A549 (cell line): ENCODE measurements around the gene CHD6. TPM values are rescaled to one million over a fixed set of nuclear protein-coding genes. Genes with fewer than 3 reads are reported as not detected.

Source experiments
- ATAC-seq, 2 experiments: fragments of 200-7000 bp in 1 of 2; fragments of >200 bp in 1 of 2; cut with Nextera tagmentation in 1 of 2; cut with Tn5 transposase in 1 of 2; 3 replicates each; pipeline versions ENCODE4 v1.8.0 to v1.9.1; 2018 to 2020; ENCODE audit warnings: mild to moderate bottlenecking in 1 of 2, moderate library complexity in 1 of 2
- CTCF ChIA-PET: fragments of 300-600 bp; sonication (Branson Sonifier 250); formaldehyde crosslinking; extraction: SDS; loops from one replicate; lab custom pipeline; 2021; ENCODE audit warnings: antibody characterized with exemption, inconsistent platforms; lab: Yijun Ruan, JAX
- POLR2A ChIA-PET: fragments of 350-600 bp; formaldehyde crosslinking; extraction: SDS; loops from one replicate; lab custom pipeline; 2021; ENCODE audit warnings: antibody characterized with exemption, inconsistent platforms; lab: Yijun Ruan, JAX
- DNase-seq, 2 experiments: peaks; one replicate each; pipeline versions ENCODE4 v3.0.0 to v3.0.0-alpha.2; 2011 to 2016; ENCODE audit warnings: low read depth in 1 of 2, low spot score in 1 of 2
- FAIRE-seq: peaks from 2 replicates; lab custom pipeline; 2011; peaks lifted over from hg19 to GRCh38; lab: Jason Lieb, UNC
- H3K27ac ChIP-seq, 2 experiments: fragments of >200 bp; sonication (Bioruptor Twin); formaldehyde crosslinking; 3 replicates each; pipeline ENCODE4 v1.5.1; 2016 to 2017
- H3K4me1 ChIP-seq: fragments of >200 bp; sonication (Bioruptor Twin); formaldehyde crosslinking; 3 replicates; pipeline ENCODE4 v1.6.1; 2016
- H3K4me2 ChIP-seq: fragments of >200 bp; sonication (Bioruptor Twin); formaldehyde crosslinking; 3 replicates; pipeline ENCODE4 v1.6.1; 2016
- H3K4me3 ChIP-seq: fragments of >200 bp; sonication (Bioruptor Twin); formaldehyde crosslinking; 3 replicates; pipeline ENCODE4 v1.5.1; 2016
- H3K9me3 ChIP-seq: fragments of >200 bp; sonication (Bioruptor Twin); formaldehyde crosslinking; 3 replicates; pipeline ENCODE4 v1.6.1; 2016
- CBX8 ChIP-seq: fragments of 200-600 bp; sonication (generic); IDR thresholded peaks from 2 replicates; pipeline ENCODE4 v1.6.1; 2016
- CEBPB ChIP-seq, 2 experiments: fragments of >200 bp in 1 of 2; sonication (Bioruptor Twin) in 1 of 2; formaldehyde crosslinking in 1 of 2; IDR thresholded peaks; 2 replicates each; pipeline ENCODE4 v1.6.1; 2012 to 2016
- EHF ChIP-seq: fragments of 250-450 bp; sonication (Bioruptor Pico); IDR thresholded peaks from 2 replicates; pipeline ENCODE4 v1.5.0; 2020; ENCODE audit warnings: mild to moderate bottlenecking
- GATA3 ChIP-seq: IDR thresholded peaks from 2 replicates; pipeline ENCODE4 v1.6.1; 2012; ENCODE audit warnings: borderline replicate concordance
- HDAC2 ChIP-seq: fragments of 200-600 bp; sonication (generic); IDR thresholded peaks from 2 replicates; pipeline ENCODE4 v1.6.1; 2016
- HOXA7 ChIP-seq: fragments of 250-450 bp; sonication (Bioruptor Pico); IDR thresholded peaks from 2 replicates; pipeline ENCODE4 v1.5.0; 2020; ENCODE audit warnings: mild to moderate bottlenecking, moderate library complexity
- HOXB5 ChIP-seq: fragments of 250-450 bp; sonication (Bioruptor Pico); IDR thresholded peaks from 2 replicates; pipeline ENCODE4 v1.5.0; 2020; ENCODE audit warnings: mild to moderate bottlenecking, moderate library complexity
- JUNB ChIP-seq: fragments of >200 bp; sonication (Bioruptor Twin); formaldehyde crosslinking; IDR thresholded peaks from 2 replicates; pipeline ENCODE4 v1.6.1; 2016
- MAZ ChIP-seq: fragments of 150-350 bp; IDR thresholded peaks from 2 replicates; pipeline ENCODE4 v1.6.1; 2014; ENCODE audit warnings: antibody characterized with exemption, low read depth, low read length, borderline replicate concordance
- NFE2L2 ChIP-seq: fragments of 150-350 bp; conservative IDR thresholded peaks from 2 replicates; pipeline ENCODE4 v1.6.1; 2014; ENCODE audit warnings: low read length
- NPAS2 ChIP-seq: fragments of 250-450 bp; sonication (Bioruptor Pico); IDR thresholded peaks from 2 replicates; pipeline ENCODE4 v1.8.0; 2022; ENCODE audit warnings: mild to moderate bottlenecking, moderate library complexity, borderline replicate concordance
- NR3C1 ChIP-seq: fragments of >200 bp; sonication (Bioruptor Twin); formaldehyde crosslinking; IDR thresholded peaks from 3 replicates; pipeline ENCODE4 v1.6.1; 2017
- RAD21 ChIP-seq, 2 experiments: fragments of >200 bp in 1 of 2; sonication (Bioruptor Twin) in 1 of 2; formaldehyde crosslinking in 1 of 2; IDR thresholded peaks in 1 of 2; conservative IDR thresholded peaks in 1 of 2; 2 replicates in 1 of 2; 3 replicates in 1 of 2; pipeline ENCODE4 v1.6.1; 2012 to 2018; ENCODE audit warnings: inconsistent platforms in 1 of 2
- RCOR1 ChIP-seq: fragments of 150-350 bp; IDR thresholded peaks from 2 replicates; pipeline ENCODE4 v1.6.1; 2014; ENCODE audit warnings: antibody characterized with exemption, low read length, low read depth
- RFX5 ChIP-seq: fragments of 450-650 bp; IDR thresholded peaks from 2 replicates; pipeline ENCODE4 v1.7.1; 2014; ENCODE audit warnings: antibody characterized with exemption, mild to moderate bottlenecking, moderate library complexity
- WGBS: methylation state at CpG from one replicate; pipeline ENCODE4 v1.1.6; 2017; ENCODE audit errors: missing lambda C conversion rate; 5-methylcytosine and 5-hydroxymethylcytosine counted together
- polyA plus RNA-seq, 4 experiments: library from polyadenylated mRNA; depleted of rRNA in 3 of 4; stranded (reverse); fragments of >200 nt; fragmentation: RNase III in 1 of 4; extraction: RNeasy Plus Mini Kit Qiagen cat#74134 plus additional on column Dnase treatment in 1 of 4; gene quantifications; 2 replicates in 3 of 4; 3 replicates in 1 of 4; pipeline ENCODE4 v1.2.3, GENCODE V29; 2011 to 2017
- TF ChIP-seq, protein P1 (sequence below): fragments of 450-650 bp; IDR thresholded peaks from 2 replicates; pipeline ENCODE4 v1.6.1; 2014; ENCODE audit warnings: antibody characterized with exemption
- TF ChIP-seq, protein P2 (sequence below): fragments of 250-450 bp; sonication (Bioruptor Pico); IDR thresholded peaks from 2 replicates; pipeline ENCODE4 v1.5.0; 2021; ENCODE audit warnings: mild to moderate bottlenecking, moderate library complexity, borderline replicate concordance
- TF ChIP-seq, protein P3 (sequence below): fragments of >200 bp; sonication (Bioruptor Twin); formaldehyde crosslinking; IDR thresholded peaks from 3 replicates; pipeline ENCODE4 v1.5.1; 2016
- TF ChIP-seq, protein P4 (sequence below): fragments of >200 bp; sonication (Bioruptor Twin); formaldehyde crosslinking; IDR thresholded peaks from 3 replicates; pipeline ENCODE4 v1.6.1; 2016

CHD6 gene
- polyA plus RNA-seq, 2 of the 4 experiments (the other 2 are of a cell fraction): 8.2 to 22.6 TPM

DNA sequence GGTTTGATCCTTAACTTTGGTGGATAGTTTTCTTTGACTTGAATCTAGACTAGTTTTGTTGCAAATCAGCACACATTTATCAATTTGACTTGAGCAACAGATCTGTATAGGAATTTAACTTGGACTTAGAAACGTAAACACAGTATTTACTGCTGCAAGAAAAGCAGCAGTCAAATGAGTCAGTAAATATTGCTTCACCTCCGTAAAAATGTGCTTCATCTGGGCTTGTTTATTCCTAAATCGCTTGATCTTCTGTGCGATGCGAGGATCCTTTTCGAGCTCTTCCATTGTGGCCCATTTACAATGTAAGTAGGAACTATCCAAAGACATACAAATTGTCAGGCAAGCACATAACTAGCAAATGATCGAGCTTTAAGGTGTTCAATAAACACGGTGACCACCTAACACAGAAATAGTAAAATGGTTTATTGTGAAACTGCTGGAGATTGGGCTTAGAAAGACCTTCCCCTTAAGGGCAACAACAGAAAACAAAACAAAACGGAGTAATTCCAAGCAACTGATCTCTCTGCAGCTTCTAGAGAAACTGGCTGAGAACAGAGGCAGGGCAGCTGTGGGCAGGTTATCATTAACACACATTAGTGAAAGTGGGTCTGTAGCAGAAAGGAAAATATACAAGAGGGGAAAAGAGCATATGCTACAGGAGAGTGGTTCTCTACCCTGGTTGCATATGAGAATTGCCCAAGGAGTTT is 120.8 kb downstream of the CHD6 start:
- CTCF ChIA-PET: interaction anchor here (0.8 kb wide), 1 partner anchor 55 kb away, joined by 3 read pairs; no protein-coding TSS in a partner anchor
- Histone ChIP-seq H3K27ac (no peak overlapping the region), H3K4me2 (no peak overlapping the region), H3K4me3 (no peak overlapping the region), H3K9me3 (no peaks in the 10 kb centered on the region), H3K4me1 (no peaks in the 10 kb centered on the region)
- DNase-seq (no peak), ATAC-seq (no peak), FAIRE-seq (no peak)
- POLR2A ChIA-PET: no interaction called here
- TF ChIP-seq, protein P1, sequence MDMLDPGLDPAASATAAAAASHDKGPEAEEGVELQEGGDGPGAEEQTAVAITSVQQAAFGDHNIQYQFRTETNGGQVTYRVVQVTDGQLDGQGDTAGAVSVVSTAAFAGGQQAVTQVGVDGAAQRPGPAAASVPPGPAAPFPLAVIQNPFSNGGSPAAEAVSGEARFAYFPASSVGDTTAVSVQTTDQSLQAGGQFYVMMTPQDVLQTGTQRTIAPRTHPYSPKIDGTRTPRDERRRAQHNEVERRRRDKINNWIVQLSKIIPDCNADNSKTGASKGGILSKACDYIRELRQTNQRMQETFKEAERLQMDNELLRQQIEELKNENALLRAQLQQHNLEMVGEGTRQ: no peak
- 87% methylated on average over 9 of the region's 9 CpGs for WGBS

DNA sequence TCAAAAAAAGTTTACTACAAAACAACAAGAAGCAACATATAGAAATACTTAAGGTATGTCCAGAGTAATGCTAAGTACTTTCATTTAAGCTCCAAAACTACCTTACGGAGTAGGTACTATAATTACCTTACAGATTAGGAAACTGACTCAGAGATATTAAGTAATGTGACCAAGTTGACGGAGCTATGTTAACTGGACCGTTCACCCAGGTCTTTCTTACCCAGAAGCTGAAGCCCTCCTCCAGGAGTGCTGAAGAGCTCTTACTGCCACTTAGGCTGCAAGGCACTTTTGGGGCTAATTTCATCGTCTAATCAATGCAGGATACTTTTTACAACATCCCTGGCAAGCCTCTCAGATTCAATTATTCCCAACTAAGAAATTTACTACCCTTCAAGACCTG is 123.7 kb downstream of the CHD6 start:
- CTCF ChIA-PET: interaction anchor here (0.6 kb wide), 1 partner anchor 77 kb away, joined by 3 read pairs; no protein-coding TSS in a partner anchor
- ATAC-seq (no peak), FAIRE-seq (no peak), DNase-seq (no peak)
- no peak for TF ChIP-seq HOXB5 (CRISPR knock-in tag)
- no peak for TF ChIP-seq CBX8
- no peak for TF ChIP-seq NFE2L2
- no peak for TF ChIP-seq JUNB
- no peak for TF ChIP-seq GATA3
- no peak for TF ChIP-seq RFX5
- TF ChIP-seq MAZ: no peak
- no peak for TF ChIP-seq NPAS2 (CRISPR knock-in tag)
- TF ChIP-seq RCOR1: no peak
- POLR2A ChIA-PET: no interaction called here
- Histone ChIP-seq H3K9me3 (no peaks in the 10 kb centered on the region), H3K27ac (no peak overlapping the region), H3K4me1 (no peaks in the 10 kb centered on the region), H3K4me3 (no peak overlapping the region), H3K4me2 (no peak overlapping the region)
- 89% methylated on average over 4 of the region's 4 CpGs for whole genome bisulfite sequencing

DNA sequence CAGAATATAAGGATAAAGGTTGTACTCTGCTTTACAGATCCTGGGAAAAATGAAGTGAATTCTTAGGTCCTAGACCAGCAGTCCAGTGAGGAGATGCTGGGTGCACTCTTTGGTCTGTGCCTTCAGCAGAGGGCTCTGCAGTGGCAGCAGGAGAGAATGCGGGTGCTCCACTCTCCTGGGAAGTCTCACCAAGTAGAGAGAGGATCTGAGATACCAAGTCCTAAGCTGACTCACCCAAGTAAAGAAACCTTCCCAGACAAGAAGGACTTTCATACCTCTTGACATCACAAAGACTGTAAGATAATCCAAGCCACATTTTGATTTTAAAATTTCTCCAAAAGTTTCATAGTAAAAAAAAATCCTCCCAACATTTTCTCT is 134.6 kb downstream of the CHD6 start:
- ChIA-PET CTCF (interaction anchor here (1.4 kb wide), 1 partner anchor 38 kb away, joined by 4 read pairs; no protein-coding TSS in a partner anchor), POLR2A (no interaction called here)
- H3K27ac ChIP-seq: peak overlapping the region in 1 of 2 experiments; percentile 72; a peak in 4 of 6 replicates
- TF ChIP-seq HOXA7 (CRISPR knock-in tag) (no peak), NR3C1 (no peak), CEBPB (IDR thresholded peaks at IDR 0.05) (no peak), HDAC2 (no peak), EHF (no peak), RAD21 (conservative IDR thresholded peaks at IDR 0.05 in 1 of 2, IDR thresholded peaks at IDR 0.05 in 1 of 2) (no peak), HOXB5 (CRISPR knock-in tag) (no peak)
- TF ChIP-seq, protein P2, sequence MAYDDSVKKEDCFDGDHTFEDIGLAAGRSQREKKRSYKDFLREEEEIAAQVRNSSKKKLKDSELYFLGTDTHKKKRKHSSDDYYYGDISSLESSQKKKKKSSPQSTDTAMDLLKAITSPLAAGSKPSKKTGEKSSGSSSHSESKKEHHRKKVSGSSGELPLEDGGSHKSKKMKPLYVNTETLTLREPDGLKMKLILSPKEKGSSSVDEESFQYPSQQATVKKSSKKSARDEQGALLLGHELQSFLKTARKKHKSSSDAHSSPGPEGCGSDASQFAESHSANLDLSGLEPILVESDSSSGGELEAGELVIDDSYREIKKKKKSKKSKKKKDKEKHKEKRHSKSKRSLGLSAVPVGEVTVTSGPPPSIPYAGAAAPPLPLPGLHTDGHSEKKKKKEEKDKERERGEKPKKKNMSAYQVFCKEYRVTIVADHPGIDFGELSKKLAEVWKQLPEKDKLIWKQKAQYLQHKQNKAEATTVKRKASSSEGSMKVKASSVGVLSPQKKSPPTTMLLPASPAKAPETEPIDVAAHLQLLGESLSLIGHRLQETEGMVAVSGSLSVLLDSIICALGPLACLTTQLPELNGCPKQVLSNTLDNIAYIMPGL (CRISPR knock-in tag): no peak
- TF ChIP-seq, protein P3, sequence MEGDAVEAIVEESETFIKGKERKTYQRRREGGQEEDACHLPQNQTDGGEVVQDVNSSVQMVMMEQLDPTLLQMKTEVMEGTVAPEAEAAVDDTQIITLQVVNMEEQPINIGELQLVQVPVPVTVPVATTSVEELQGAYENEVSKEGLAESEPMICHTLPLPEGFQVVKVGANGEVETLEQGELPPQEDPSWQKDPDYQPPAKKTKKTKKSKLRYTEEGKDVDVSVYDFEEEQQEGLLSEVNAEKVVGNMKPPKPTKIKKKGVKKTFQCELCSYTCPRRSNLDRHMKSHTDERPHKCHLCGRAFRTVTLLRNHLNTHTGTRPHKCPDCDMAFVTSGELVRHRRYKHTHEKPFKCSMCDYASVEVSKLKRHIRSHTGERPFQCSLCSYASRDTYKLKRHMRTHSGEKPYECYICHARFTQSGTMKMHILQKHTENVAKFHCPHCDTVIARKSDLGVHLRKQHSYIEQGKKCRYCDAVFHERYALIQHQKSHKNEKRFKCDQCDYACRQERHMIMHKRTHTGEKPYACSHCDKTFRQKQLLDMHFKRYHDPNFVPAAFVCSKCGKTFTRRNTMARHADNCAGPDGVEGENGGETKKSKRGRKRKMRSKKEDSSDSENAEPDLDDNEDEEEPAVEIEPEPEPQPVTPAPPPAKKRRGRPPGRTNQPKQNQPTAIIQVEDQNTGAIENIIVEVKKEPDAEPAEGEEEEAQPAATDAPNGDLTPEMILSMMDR: no peak
- TF ChIP-seq, protein P4, sequence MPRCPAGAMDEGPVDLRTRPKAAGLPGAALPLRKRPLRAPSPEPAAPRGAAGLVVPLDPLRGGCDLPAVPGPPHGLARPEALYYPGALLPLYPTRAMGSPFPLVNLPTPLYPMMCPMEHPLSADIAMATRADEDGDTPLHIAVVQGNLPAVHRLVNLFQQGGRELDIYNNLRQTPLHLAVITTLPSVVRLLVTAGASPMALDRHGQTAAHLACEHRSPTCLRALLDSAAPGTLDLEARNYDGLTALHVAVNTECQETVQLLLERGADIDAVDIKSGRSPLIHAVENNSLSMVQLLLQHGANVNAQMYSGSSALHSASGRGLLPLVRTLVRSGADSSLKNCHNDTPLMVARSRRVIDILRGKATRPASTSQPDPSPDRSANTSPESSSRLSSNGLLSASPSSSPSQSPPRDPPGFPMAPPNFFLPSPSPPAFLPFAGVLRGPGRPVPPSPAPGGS: no peak
- 85% methylated on average over 1 of the region's 1 CpG for WGBS
- no peak overlapping the region for H3K4me3 ChIP-seq
- FAIRE-seq (no peak), DNase-seq (peak in 1 of 2 experiments; percentile 43), ATAC-seq (peak; percentile 91 to 93)
- no peaks in the 10 kb centered on the region for H3K9me3 ChIP-seq
- peak overlapping the region; percentile 22; the same call in 1 of the 3 replicates for H3K4me2 ChIP-seq
- H3K4me1 ChIP-seq: peaks cover 33% of the 10 kb centered on the region
